ENCODE data around the gene FOXL3.

GRCh38 chr7:269721-270120 lies 20.2 kb upstream of the FOXL3 start:
- TF ChIP-seq CTCF (IDR thresholded peaks at IDR 0.05) (no peak), EP300 (IDR thresholded peaks at IDR 0.05) (no peak)
